Testis (tissue), 2 donors: Measurements from ENCODE around the gene GSK3A.

Experiments used
- POLR2A ChIP-seq: fragments of 450-650 bp; IDR thresholded peaks from one replicate; pipeline ENCODE4 v1.6.1; 2017; ENCODE audit warnings: antibody characterized with exemption, mild to moderate bottlenecking, moderate library complexity
- TF ChIP-seq, protein P1 (sequence below), 3 experiments: fragments of 450-650 bp in 2 of 3; fragments of 200-600 bp in 1 of 3; sonication (generic) in 1 of 3; IDR thresholded peaks; one replicate each; pipeline ENCODE4 v1.5.1; 2016 to 2019; ENCODE audit warnings: antibody characterized with exemption in 3 of 3, mild to moderate bottlenecking in 2 of 3, moderate library complexity in 1 of 3

DNA sequence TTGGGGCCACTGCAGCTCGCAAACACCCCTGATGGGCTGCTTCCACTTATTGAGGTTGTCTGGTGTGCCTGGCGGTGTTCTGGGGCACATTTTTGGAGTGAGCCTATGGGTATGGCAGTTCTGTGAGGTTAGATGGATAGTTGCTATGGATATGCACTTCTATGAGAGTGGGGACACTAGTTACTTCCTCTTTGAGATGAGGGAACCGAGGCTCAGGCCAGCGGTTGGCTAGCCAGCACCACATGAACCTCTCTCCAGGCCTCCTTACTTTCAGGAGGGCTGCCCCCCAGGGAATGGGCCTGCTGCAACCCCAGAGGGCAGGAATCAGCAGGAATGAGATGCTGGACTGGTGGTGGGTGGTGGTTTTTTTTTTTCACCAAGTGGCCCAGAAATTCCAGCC, 46.0 kb upstream of the GSK3A start:
- no peak for TF ChIP-seq POLR2A
- TF ChIP-seq, protein P1, sequence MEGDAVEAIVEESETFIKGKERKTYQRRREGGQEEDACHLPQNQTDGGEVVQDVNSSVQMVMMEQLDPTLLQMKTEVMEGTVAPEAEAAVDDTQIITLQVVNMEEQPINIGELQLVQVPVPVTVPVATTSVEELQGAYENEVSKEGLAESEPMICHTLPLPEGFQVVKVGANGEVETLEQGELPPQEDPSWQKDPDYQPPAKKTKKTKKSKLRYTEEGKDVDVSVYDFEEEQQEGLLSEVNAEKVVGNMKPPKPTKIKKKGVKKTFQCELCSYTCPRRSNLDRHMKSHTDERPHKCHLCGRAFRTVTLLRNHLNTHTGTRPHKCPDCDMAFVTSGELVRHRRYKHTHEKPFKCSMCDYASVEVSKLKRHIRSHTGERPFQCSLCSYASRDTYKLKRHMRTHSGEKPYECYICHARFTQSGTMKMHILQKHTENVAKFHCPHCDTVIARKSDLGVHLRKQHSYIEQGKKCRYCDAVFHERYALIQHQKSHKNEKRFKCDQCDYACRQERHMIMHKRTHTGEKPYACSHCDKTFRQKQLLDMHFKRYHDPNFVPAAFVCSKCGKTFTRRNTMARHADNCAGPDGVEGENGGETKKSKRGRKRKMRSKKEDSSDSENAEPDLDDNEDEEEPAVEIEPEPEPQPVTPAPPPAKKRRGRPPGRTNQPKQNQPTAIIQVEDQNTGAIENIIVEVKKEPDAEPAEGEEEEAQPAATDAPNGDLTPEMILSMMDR (IDR thresholded peaks at IDR 0.05) = no peak
